SK-N-SH treated with all-trans-retinoic acid at 6 μM for 48 hours (cell line): ENCODE data around the gene CCNY.

ENCODE experiments used
- BACH2 ChIP-seq: fragments of 250-450 bp; sonication (Bioruptor Pico); IDR thresholded peaks from 2 replicates; pipeline ENCODE4 v1.9.0; 2021; ENCODE audit warnings: mild to moderate bottlenecking, borderline replicate concordance
- CSDC2 ChIP-seq: fragments of 250-450 bp; sonication (Bioruptor Pico); IDR thresholded peaks from 2 replicates; pipeline ENCODE4 v1.5.0; 2020; ENCODE audit warnings: mild to moderate bottlenecking, moderate library complexity
- GLIS3 ChIP-seq: fragments of 250-450 bp; sonication (Bioruptor Pico); IDR thresholded peaks from 2 replicates; pipeline ENCODE4 v1.5.0; 2020; ENCODE audit warnings: mild to moderate bottlenecking, moderate library complexity
- ISL1 ChIP-seq: fragments of 250-450 bp; sonication (Bioruptor Pico); IDR thresholded peaks from 2 replicates; pipeline ENCODE4 v2.1.2; 2022; ENCODE audit warnings: mild to moderate bottlenecking, moderate library complexity
- PATZ1 ChIP-seq: fragments of 250-450 bp; sonication (Bioruptor Pico); IDR thresholded peaks from 2 replicates; pipeline ENCODE4 v1.8.0; 2020; ENCODE audit warnings: mild to moderate bottlenecking, moderate library complexity, borderline replicate concordance
- POU6F1 ChIP-seq: fragments of 250-450 bp; sonication (Bioruptor Pico); IDR thresholded peaks from 2 replicates; pipeline ENCODE4 v1.8.0; 2021; ENCODE audit warnings: low read depth, mild to moderate bottlenecking, moderate library complexity, borderline replicate concordance
- PPARA ChIP-seq: fragments of 250-450 bp; sonication (Bioruptor Pico); IDR thresholded peaks from 2 replicates; pipeline ENCODE4 v1.5.0; 2020; ENCODE audit warnings: mild to moderate bottlenecking, borderline replicate concordance
- RARB ChIP-seq: fragments of 250-450 bp; sonication (Bioruptor Pico); IDR thresholded peaks from 2 replicates; pipeline ENCODE4 v1.8.0; 2021; ENCODE audit warnings: mild to moderate bottlenecking, moderate library complexity
- TOX ChIP-seq: fragments of 250-450 bp; sonication (Bioruptor Pico); IDR thresholded peaks from 2 replicates; pipeline ENCODE4 v1.8.0; 2021; ENCODE audit warnings: mild to moderate bottlenecking, moderate library complexity, borderline replicate concordance
- ZC3H10 ChIP-seq: fragments of 250-450 bp; sonication (Bioruptor Pico); IDR thresholded peaks from 2 replicates; pipeline ENCODE4 v1.5.1; 2021; ENCODE audit warnings: mild to moderate bottlenecking, moderate library complexity
- ZFP3 ChIP-seq: fragments of 250-450 bp; sonication (Bioruptor Pico); IDR thresholded peaks from 2 replicates; pipeline ENCODE4 v1.5.0; 2020; ENCODE audit warnings: mild to moderate bottlenecking, moderate library complexity
- ZNF565 ChIP-seq: fragments of 450-650 bp; formaldehyde crosslinking; conservative IDR thresholded peaks from 2 replicates; pipeline ENCODE4 v1.5.0; 2020; ENCODE audit warnings: low read depth, mild to moderate bottlenecking, moderate library complexity
- TF ChIP-seq, protein P1 (sequence below): fragments of 250-450 bp; sonication (Bioruptor Pico); IDR thresholded peaks from 2 replicates; pipeline ENCODE4 v1.5.1; 2020; ENCODE audit warnings: low read depth, mild to moderate bottlenecking, moderate library complexity

DNA sequence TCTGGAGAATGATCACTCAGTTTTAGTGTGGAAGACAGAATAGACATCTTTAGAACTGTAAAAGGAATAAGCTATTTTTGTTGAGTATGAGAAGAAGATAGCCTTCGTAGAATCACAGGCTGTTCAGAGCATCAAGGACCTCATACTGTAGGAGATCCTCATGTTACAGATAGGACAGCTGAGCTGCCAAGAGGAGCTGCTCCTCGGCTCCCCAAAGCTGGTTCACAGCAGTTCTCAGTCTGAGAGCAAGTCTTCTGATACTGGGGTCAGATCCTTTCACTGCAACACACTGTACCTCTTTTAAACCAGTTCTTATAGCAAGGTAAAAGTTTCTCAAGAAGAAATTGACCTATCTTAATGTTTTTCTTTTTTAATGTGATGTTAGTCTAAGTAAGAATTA is 17.1 kb downstream of the CCNY start:
- TF ChIP-seq PATZ1 (CRISPR knock-in tag) (no peak), RARB (no peak), CSDC2 (CRISPR knock-in tag) (no peak), ZFP3 (CRISPR knock-in tag) (no peak), BACH2 (CRISPR knock-in tag) (no peak), ZC3H10 (no peak), GLIS3 (no peak), ISL1 (CRISPR knock-in tag) (no peak), TOX (no peak), POU6F1 (CRISPR knock-in tag) (no peak), ZNF565 (no peak), PPARA (no peak)
- TF ChIP-seq, protein P1, sequence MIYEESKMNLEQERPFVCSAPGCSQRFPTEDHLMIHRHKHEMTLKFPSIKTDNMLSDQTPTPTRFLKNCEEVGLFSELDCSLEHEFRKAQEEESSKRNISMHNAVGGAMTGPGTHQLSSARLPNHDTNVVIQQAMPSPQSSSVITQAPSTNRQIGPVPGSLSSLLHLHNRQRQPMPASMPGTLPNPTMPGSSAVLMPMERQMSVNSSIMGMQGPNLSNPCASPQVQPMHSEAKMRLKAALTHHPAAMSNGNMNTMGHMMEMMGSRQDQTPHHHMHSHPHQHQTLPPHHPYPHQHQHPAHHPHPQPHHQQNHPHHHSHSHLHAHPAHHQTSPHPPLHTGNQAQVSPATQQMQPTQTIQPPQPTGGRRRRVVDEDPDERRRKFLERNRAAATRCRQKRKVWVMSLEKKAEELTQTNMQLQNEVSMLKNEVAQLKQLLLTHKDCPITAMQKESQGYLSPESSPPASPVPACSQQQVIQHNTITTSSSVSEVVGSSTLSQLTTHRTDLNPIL (CRISPR knock-in tag), result no peak
